GM12801 (cell line): Measurements from ENCODE around the gene CBX3.

Experiments
- CTCF ChIP-seq: IDR thresholded peaks from one replicate; pipeline ENCODE4 v1.5.1; 2011; ENCODE audit warnings: control low read depth; ENCODE audit not compliant: insufficient read length; ENCODE audit errors: extremely low read depth

The CBX3 gene

GRCh38 chr7:26185131-26185843 is 16.3 kb upstream of the CBX3 start:
- no peak for TF ChIP-seq CTCF

DNA sequence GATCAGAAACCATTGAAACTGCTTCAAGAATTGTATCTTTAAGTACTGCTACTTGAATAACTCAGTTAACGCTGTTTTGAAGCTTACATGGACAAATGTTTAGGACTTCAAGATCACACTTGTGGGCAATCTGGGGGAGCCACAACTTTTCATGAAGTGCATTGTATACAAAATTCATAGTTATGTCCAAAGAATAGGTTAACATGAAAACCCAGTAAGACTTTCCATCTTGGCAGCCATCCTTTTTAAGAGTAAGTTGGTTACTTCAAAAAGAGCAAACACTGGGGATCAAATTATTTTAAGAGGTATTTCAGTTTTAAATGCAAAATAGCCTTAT is 15.7 kb upstream of the CBX3 start:
- no peak for TF ChIP-seq CTCF

GRCh38 chr7:26186364-26187311 is 14.9 kb upstream of the CBX3 start:
- no peak for TF ChIP-seq CTCF

DNA sequence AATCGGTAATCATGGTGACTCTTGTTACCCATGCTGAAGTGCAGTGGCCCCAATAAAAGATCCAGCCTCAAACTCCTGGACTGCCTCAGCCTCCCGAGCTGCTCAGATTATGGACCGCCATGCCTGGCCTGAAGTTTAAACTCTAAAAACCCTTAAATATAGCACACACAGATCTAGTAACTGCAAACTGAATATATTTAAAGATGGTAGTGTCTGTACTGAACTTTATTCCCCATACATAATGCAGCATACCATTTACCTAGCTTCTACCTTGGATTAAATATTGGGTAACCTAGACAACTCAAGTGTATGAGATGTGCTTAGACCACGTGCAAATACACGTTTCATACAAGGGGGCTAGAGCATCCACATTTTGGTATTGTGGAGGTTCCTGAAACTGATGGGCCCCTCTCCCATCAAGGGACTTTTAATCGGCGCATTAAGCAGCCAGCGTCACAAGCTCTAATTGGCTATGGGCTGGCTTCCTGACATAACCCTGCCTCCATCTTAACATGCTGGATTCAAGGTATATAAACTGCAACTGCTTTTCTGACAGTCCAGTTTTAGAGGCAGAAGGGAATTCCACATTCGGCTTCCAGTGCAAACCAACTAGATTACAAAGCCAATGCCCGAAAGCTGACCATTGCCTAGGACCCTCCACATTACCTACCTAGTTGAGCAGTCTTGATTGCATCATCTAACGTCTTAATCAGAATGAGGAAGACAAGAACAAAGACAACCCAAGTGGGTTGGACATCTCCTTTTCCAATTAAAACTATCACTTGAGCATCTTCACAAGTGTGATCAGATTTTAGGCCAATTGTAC is 14.0 kb upstream of the CBX3 start:
- TF ChIP-seq CTCF: no peak

- TF ChIP-seq CTCF: no peak
These were observed 13.2 kb upstream of the CBX3 start for GRCh38 chr7:26188206-26188956.

DNA sequence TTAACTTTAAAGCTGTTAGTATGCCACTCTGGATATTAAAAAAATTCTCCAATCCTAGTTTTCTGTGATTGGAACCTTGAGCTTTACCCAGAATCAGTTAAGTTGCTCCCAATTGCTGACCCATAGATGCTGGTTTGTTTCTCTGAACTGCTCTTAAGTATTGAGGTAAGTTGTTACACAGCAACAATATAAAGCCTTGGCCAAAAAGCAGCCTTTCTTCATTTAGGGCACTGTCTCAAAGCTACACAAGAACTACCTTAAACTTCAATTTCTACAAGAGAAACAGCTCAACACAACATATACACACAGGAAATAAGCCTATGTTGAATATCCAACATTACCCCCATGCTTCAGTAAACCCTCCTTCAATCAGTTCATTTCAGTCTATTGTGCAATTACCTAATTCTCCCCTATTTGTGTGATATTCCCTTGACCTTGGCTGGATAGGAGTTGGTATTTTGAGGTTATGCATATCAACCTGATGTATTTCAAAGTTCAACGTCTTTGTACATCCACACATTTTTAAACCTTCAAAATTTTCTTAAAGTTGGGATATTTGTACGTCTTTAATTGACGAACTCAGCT is 12.5 kb upstream of the CBX3 start:
- TF ChIP-seq CTCF: no peak
